ENCODE data around the gene SNX9. TPM values are rescaled to one million over a fixed set of nuclear protein-coding genes. Genes with fewer than 3 reads are reported as not detected.

SNX9 gene
- total RNA-seq, 1 experiment from 2014 or later: 31.3 TPM

GRCh38 chr6:157935786-157936185 lies 112.7 kb downstream of the SNX9 start:
- Mint-ChIP-seq H3K36me3 (ENCODE audit: insufficient read depth in 1 of 3, low read depth in 3 of 3) (peaks cover 13 to 74% (median 54%) of the 10 kb centered on the region in 3 experiments; a peak in 6 of 7 replicates), H3K4me1 (peaks cover 9 to 15% of the 10 kb centered on the region in 2 experiments), H3K27ac (no peak overlapping the region), H3K27me3 (ENCODE audit: low read depth) (no peaks in the 10 kb centered on the region), H3K4me3 (no peak overlapping the region), H3K9me3 (no peaks in the 10 kb centered on the region)
- no peak overlapping the region for H4K5ac ChIP-seq (ENCODE audit: insufficient read length, low read depth, low read length)
- no peak overlapping the region for H2AFZ ChIP-seq (ENCODE audit: low read length)
- no peak for DNase-seq
- H3K4ac ChIP-seq (ENCODE audit: low read depth, low read length): no peak overlapping the region
- H3K4me1 ChIP-seq (ENCODE audit: insufficient read depth, low read length): no peaks in the 10 kb centered on the region; the same call in 1 of the 2 replicates
- no peaks in the 10 kb centered on the region for H3K9me3 ChIP-seq (ENCODE audit: control insufficient read depth, low read depth, low read length)
- H3K79me1 ChIP-seq (ENCODE audit: insufficient read depth, low read depth, low read length, poor library complexity, severe bottlenecking): no peaks in the 10 kb centered on the region
- H4K20me1 ChIP-seq (ENCODE audit: control insufficient read depth, insufficient read depth, insufficient read length): no peaks in the 10 kb centered on the region
- WGBS (ENCODE audit: extremely low coverage, insufficient read length, low lambda C conversion rate): no CpG with 5 or more reads among the region's 2 CpGs
- H3K56ac ChIP-seq (ENCODE audit: insufficient read length, low read depth, low read length): no peak overlapping the region
- no peaks in the 10 kb centered on the region for H3K79me2 ChIP-seq (ENCODE audit: insufficient read depth, low read length)
- H3K9ac ChIP-seq (ENCODE audit: extremely low read depth, insufficient read length, low read length): no peak overlapping the region
- H3K4me2 ChIP-seq (ENCODE audit: insufficient read depth, insufficient read length, low read length): no peak overlapping the region
- no peak overlapping the region for H2AK5ac ChIP-seq (ENCODE audit: insufficient read length, low read length)
- no peak overlapping the region for H2BK120ac ChIP-seq (ENCODE audit: low read depth, low read length, poor library complexity, severe bottlenecking)
- H2BK5ac ChIP-seq (ENCODE audit: insufficient read length, low read length): no peak overlapping the region
- H2BK20ac ChIP-seq (ENCODE audit: low read depth, low read length, poor library complexity, severe bottlenecking): no peak overlapping the region
- H3T11ph ChIP-seq (ENCODE audit: low read length): no peak overlapping the region
- no peak overlapping the region for H4K91ac ChIP-seq (ENCODE audit: insufficient read length, low read depth, low read length)
- no peak overlapping the region for H3K18ac ChIP-seq (ENCODE audit: insufficient read length, low read depth, low read length)
- no peak overlapping the region for H2BK15ac ChIP-seq (ENCODE audit: low read depth, low read length)
- TF ChIP-seq CTCF (conservative IDR thresholded peaks at IDR 0.05): no peak
- no peak overlapping the region for H4K8ac ChIP-seq (replicated peaks; ENCODE audit: insufficient read length, low read depth, low read length)
- no peak overlapping the region for H3K14ac ChIP-seq (ENCODE audit: insufficient read depth, low read length)
- H3K27ac ChIP-seq (ENCODE audit: insufficient read length, low read depth, low read length): no peak overlapping the region
- H2BK12ac ChIP-seq (ENCODE audit: insufficient read length, low read depth, low read length): no peak overlapping the region
- no peaks in the 10 kb centered on the region for H3K27me3 ChIP-seq (ENCODE audit: insufficient read depth, low read length)
- H3K23me2 ChIP-seq (ENCODE audit: insufficient read length, low read depth, low read length, poor library complexity, severe bottlenecking): no peaks in the 10 kb centered on the region
- no peak overlapping the region for H3K23ac ChIP-seq (ENCODE audit: insufficient read length, low read depth, low read length)

All from H9 (cell line).